Suprapubic skin (tissue), 4 donors: ENCODE data around the gene TRIAP1. TPM values are rescaled to one million over a fixed set of nuclear protein-coding genes. Genes with fewer than 3 reads are reported as not detected.

Experiments used
- DNase-seq, 2 donors: peaks; one replicate each; pipeline ENCODE4 v3.0.0-alpha.2; 2019; ENCODE audit warnings: low spot score in 2 of 2
- H3K27ac ChIP-seq: fragments of 200-600 bp; sonication (generic); one replicate; pipeline ENCODE4 v1.5.1; 2019
- H3K27me3 ChIP-seq: fragments of 200-600 bp; sonication (generic); one replicate; pipeline ENCODE4 v1.5.1; 2019
- H3K36me3 ChIP-seq: fragments of 200-600 bp; sonication (generic); one replicate; pipeline ENCODE4 v1.5.1; 2019
- H3K4me1 ChIP-seq: fragments of 200-600 bp; sonication (generic); one replicate; pipeline ENCODE4 v1.5.1; 2019
- H3K4me3 ChIP-seq: fragments of 200-600 bp; sonication (generic); one replicate; pipeline ENCODE4 v1.5.1; 2019; ENCODE audit warnings: mild to moderate bottlenecking
- H3K9me3 ChIP-seq: fragments of 200-600 bp; sonication (generic); one replicate; pipeline ENCODE4 v1.5.1; 2019
- CTCF ChIP-seq, 2 donors: fragments of 200-600 bp in 1 of 2; fragments of 450-650 bp in 1 of 2; sonication (generic) in 1 of 2; IDR thresholded peaks; one replicate each; pipeline ENCODE4 v1.5.1; 2016 to 2019; ENCODE audit warnings: antibody characterized with exemption in 2 of 2, mild to moderate bottlenecking in 1 of 2, moderate library complexity in 1 of 2
- EP300 ChIP-seq: sonication (generic); formaldehyde crosslinking; IDR thresholded peaks from one replicate; pipeline ENCODE4 v1.6.1; 2017; ENCODE audit warnings: antibody characterized with exemption
- POLR2A ChIP-seq, 2 donors: fragments of 450-650 bp; IDR thresholded peaks; one replicate each; pipeline ENCODE4 v1.6.1; 2017; ENCODE audit warnings: antibody characterized with exemption in 2 of 2, mild to moderate bottlenecking in 2 of 2, moderate library complexity in 2 of 2
- POLR2AphosphoS5 ChIP-seq, 3 donors: sonication (generic); formaldehyde crosslinking; IDR thresholded peaks; one replicate each; pipeline ENCODE4 v1.6.1; 2017; ENCODE audit warnings: antibody characterized with exemption in 3 of 3
- WGBS: methylation state at CpG from one replicate; pipeline ENCODE4 v1.1.5; 2018; 5-methylcytosine and 5-hydroxymethylcytosine counted together
- total RNA-seq, 4 donors: library from RNA; depleted of rRNA; stranded (reverse); fragments of >200 nt; gene quantifications; one replicate each; pipeline ENCODE4 v1.1.0, GENCODE V29; 2016

Gene TRIAP1
- total RNA-seq, 4 donors from 2014 or later = 9.7 to 22.9 (median 17.4) TPM

DNA sequence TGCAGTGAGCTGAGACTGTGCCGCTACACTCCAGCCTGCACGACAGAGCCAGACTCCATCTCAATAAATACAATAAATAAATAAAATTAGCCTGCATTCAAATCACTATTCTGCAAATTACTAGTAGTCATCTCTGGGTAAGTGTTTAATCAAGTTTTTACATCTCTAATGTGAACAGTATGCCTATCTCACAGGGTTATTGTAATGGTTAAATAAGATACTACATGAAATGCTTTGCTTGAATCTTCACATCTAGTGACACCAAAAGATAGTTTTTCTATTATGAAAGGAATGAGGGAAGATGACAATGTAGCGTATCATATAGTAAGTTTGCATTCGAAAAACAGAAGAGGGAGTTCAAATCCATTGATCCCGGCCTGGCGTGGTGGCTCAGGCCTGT, 21.3 kb upstream of the TRIAP1 start:
- WGBS = 86% methylated on average over 6 of the region's 6 CpGs
- H3K4me1 ChIP-seq = peaks cover 43% of the 10 kb centered on the region
- H3K27me3 ChIP-seq = no peaks in the 10 kb centered on the region

GRCh38 chr12:120466560-120467315, 20.6 kb upstream of the TRIAP1 start:
- 59% methylated on average over 8 of the region's 8 CpGs for WGBS
- TF ChIP-seq POLR2AphosphoS5 (IDR thresholded peaks at IDR 0.05) (no peak), CTCF (IDR thresholded peaks at IDR 0.05) (peak in 1 of 2 donors; percentile 36)
- H3K4me3 ChIP-seq = no peak overlapping the region
- H3K36me3 ChIP-seq = peaks cover 43% of the 10 kb centered on the region
- H3K27me3 ChIP-seq = no peaks in the 10 kb centered on the region
- peaks cover 40% of the 10 kb centered on the region for H3K4me1 ChIP-seq
- H3K27ac ChIP-seq = no peak overlapping the region
- no peaks in the 10 kb centered on the region for H3K9me3 ChIP-seq
- no peak for DNase-seq

More for the DNA sequence above, 21.3 kb upstream of the TRIAP1 start:
- Histone ChIP-seq H3K27ac (no peak overlapping the region), H3K4me3 (no peak overlapping the region), H3K9me3 (no peaks in the 10 kb centered on the region), H3K36me3 (peaks cover 36% of the 10 kb centered on the region)
- no peak for DNase-seq
- TF ChIP-seq CTCF (IDR thresholded peaks at IDR 0.05) (no peak), POLR2A (IDR thresholded peaks at IDR 0.05) (no peak), EP300 (no peak), POLR2AphosphoS5 (IDR thresholded peaks at IDR 0.05) (no peak)

DNA sequence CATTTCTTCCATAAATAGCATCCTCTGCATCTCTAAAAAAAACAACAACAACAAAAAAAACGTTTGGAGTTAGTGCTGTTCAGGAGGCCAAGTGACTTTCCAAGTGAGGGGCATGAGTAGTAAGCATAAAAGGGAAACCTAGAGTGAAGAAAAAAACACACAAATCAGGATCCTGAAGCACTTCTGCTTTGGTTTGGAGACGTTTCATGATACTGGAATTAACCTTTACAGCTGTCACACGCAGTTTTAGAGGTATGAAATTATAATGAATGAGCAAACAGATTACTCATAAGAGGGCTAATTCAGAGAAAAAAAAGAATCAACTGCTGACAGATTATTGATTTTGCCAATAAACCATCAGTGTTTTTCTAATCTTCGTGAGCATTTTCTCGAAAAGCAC, 19.6 kb upstream of the TRIAP1 start:
- Histone ChIP-seq H3K36me3 (peaks cover 50% of the 10 kb centered on the region), H3K27ac (no peak overlapping the region), H3K4me1 (peaks cover 36% of the 10 kb centered on the region), H3K27me3 (no peaks in the 10 kb centered on the region), H3K4me3 (no peak overlapping the region), H3K9me3 (no peaks in the 10 kb centered on the region)
- TF ChIP-seq POLR2AphosphoS5 (IDR thresholded peaks at IDR 0.05) = no peak
- no peak for DNase-seq
- 44% methylated on average over 5 of the region's 5 CpGs for WGBS

GRCh38 chr12:120463712-120464111, 17.5 kb upstream of the TRIAP1 start:
- 84% methylated on average over 5 of the region's 5 CpGs for WGBS
- DNase-seq = peak in 1 of 2 donors; percentile 28
- Histone ChIP-seq H3K9me3 (no peaks in the 10 kb centered on the region), H3K27me3 (no peaks in the 10 kb centered on the region), H3K4me1 (peaks cover 25% of the 10 kb centered on the region), H3K36me3 (peaks cover 69% of the 10 kb centered on the region), H3K27ac (no peak overlapping the region), H3K4me3 (no peak overlapping the region)
- no peak for TF ChIP-seq CTCF (IDR thresholded peaks at IDR 0.05)
- TF ChIP-seq POLR2AphosphoS5 (IDR thresholded peaks at IDR 0.05) = no peak
- no peak for TF ChIP-seq EP300
- no peak for TF ChIP-seq POLR2A (IDR thresholded peaks at IDR 0.05)

DNA sequence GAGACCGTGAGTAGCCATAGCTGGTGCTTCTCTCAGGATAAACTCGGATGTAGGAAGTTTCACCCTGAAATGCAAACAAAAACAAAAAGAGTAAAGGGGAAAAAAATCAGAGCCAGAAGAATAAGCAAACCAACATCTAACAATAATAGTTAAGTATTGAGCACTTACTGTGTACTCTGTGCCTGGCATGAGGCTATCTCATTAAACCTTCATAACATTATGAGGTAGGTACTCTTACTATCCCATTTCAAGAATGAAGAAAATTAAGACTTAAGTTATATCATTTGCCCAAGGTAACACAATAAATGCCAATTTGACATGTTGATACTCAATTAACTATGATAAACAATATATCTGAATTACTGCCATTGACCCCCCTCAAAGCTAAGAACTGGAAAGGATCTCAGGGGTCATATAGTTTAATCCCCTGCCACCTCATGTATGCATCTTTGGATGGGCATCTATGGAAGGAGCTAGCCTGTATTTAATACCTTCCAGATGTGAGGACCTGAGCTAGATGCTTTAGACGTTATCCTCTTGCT, 16.0 kb upstream of the TRIAP1 start:
- Histone ChIP-seq H3K36me3 (peaks cover 85% of the 10 kb centered on the region), H3K4me1 (peaks cover 11% of the 10 kb centered on the region), H3K27ac (no peak overlapping the region), H3K4me3 (no peak overlapping the region), H3K27me3 (no peaks in the 10 kb centered on the region), H3K9me3 (no peaks in the 10 kb centered on the region)
- DNase-seq = no peak
- WGBS = 71% methylated on average over 3 of the region's 3 CpGs
- no peak for TF ChIP-seq CTCF (IDR thresholded peaks at IDR 0.05)
- TF ChIP-seq POLR2AphosphoS5 (IDR thresholded peaks at IDR 0.05) = no peak
- no peak for TF ChIP-seq POLR2A (IDR thresholded peaks at IDR 0.05)
- no peak for TF ChIP-seq EP300
